K562 (cell line): ENCODE data around the gene MEP1B. TPM values are rescaled to one million over a fixed set of nuclear protein-coding genes. Genes with fewer than 3 reads are reported as not detected.

Source experiments
- ATAC-seq: fragments of 200-7000 bp; cut with Tn5 transposase; 3 replicates; pipeline ENCODE4 v1.9.1; 2020; ENCODE audit warnings: moderate library complexity
- BruUV-seq: library from RNA; stranded (reverse); fragments of 400-500 nt; replicated peaks from 2 replicates; lab custom pipeline; 2021; lab: Mats Ljungman, UMichigan
- CTCF ChIA-PET: fragments of 300-600 bp; formaldehyde crosslinking; extraction: SDS; loops from one replicate; lab custom pipeline; 2021; ENCODE audit warnings: low intra/inter-chr PET ratio; lab: Yijun Ruan, JAX
- POLR2A ChIA-PET: fragments of 300-600, 350-650 bp; sonication (Branson Sonifier 250); formaldehyde crosslinking; extraction: SDS; loops from one replicate; lab custom pipeline; 2021; ENCODE audit warnings: antibody characterized with exemption, inconsistent platforms; lab: Yijun Ruan, JAX
- DNase-seq, 4 experiments: peaks; one replicate each; pipeline versions ENCODE4 v3.0.0 to v3.0.0-alpha.2; 2011 to 2018; ENCODE audit warnings: low spot score in 3 of 4, mixed read lengths in 3 of 4; ENCODE audit errors: extremely low read depth in 1 of 4
- FAIRE-seq: peaks from 2 replicates; lab custom pipeline; 2011; peaks lifted over from hg19 to GRCh38; lab: Jason Lieb, UNC
- H2AFZ ChIP-seq: 2 replicates; pipeline ENCODE4 v1.6.0; 2011; ENCODE audit warnings: low read depth, low read length, control low read depth, inconsistent platforms
- H3K27ac ChIP-seq: fragments of 200-600 bp; 3 replicates; pipeline ENCODE4 v1.8.0; 2011; ENCODE audit warnings: low read depth, mild to moderate bottlenecking, control low read depth, inconsistent platforms, low read length, moderate library complexity, mixed read lengths; ENCODE audit errors: extremely low read depth
- H3K27me3 ChIP-seq, 2 experiments: fragments of 300-600 bp in 1 of 2; 2 replicates in 1 of 2; 3 replicates in 1 of 2; pipeline versions ENCODE4 v1.6.0 to v1.8.0; 2011; ENCODE audit warnings: inconsistent platforms in 2 of 2, low read length in 2 of 2, mild to moderate bottlenecking in 1 of 2, mixed read lengths in 1 of 2, moderate library complexity in 1 of 2; ENCODE audit not compliant: control insufficient read depth in 2 of 2, insufficient read depth in 2 of 2
- H3K36me3 ChIP-seq: fragments of 300-600 bp; 3 replicates; pipeline ENCODE4 v1.8.0; 2011; ENCODE audit warnings: mild to moderate bottlenecking, low read length, inconsistent platforms; ENCODE audit not compliant: control insufficient read depth, insufficient read depth
- H3K4me1 ChIP-seq, 2 experiments: fragments of 200-600 bp in 1 of 2; replicated peaks in 1 of 2; 2 replicates in 1 of 2; 3 replicates in 1 of 2; pipeline versions ENCODE4 v1.5.1 to v1.8.0; 2011; ENCODE audit warnings: inconsistent platforms in 2 of 2, low read length in 2 of 2, mild to moderate bottlenecking in 1 of 2, mixed read lengths in 1 of 2, moderate library complexity in 1 of 2; ENCODE audit not compliant: control insufficient read depth in 2 of 2, insufficient read depth in 2 of 2
- H3K4me2 ChIP-seq: 2 replicates; pipeline ENCODE4 v1.6.1; 2011; ENCODE audit warnings: low read length, control low read depth, inconsistent platforms, mixed read lengths; ENCODE audit not compliant: insufficient read depth
- H3K4me3 ChIP-seq: fragments of 200-600 bp; sonication (generic), shearing (Covaris generic); 2 replicates; pipeline ENCODE4 v1.5.1; 2016; ENCODE audit warnings: control low read depth, inconsistent platforms
- H3K79me2 ChIP-seq: fragments of 200-600 bp; 3 replicates; pipeline ENCODE4 v1.8.0; 2011; ENCODE audit warnings: low read length, inconsistent platforms; ENCODE audit not compliant: control insufficient read depth, insufficient read depth
- H3K9ac ChIP-seq, 2 experiments: 2 replicates each; pipeline versions ENCODE4 v1.6.0 to v1.6.1; 2011; ENCODE audit warnings: low read depth in 2 of 2, low read length in 2 of 2, control low read depth in 1 of 2, inconsistent platforms in 1 of 2, mild to moderate bottlenecking in 1 of 2, mixed read lengths in 1 of 2; ENCODE audit not compliant: insufficient read depth in 1 of 2
- H3K9me1 ChIP-seq: one replicate; pipeline ENCODE4 v1.6.0; 2011; ENCODE audit warnings: inconsistent platforms, mild to moderate bottlenecking, low read length, moderate library complexity; ENCODE audit not compliant: control insufficient read depth, insufficient read depth
- H3K9me3 ChIP-seq: replicated peaks from 2 replicates; pipeline ENCODE4 v1.5.1; 2011; ENCODE audit warnings: low read depth, low read length, inconsistent platforms; ENCODE audit not compliant: control insufficient read depth, insufficient read depth
- H4K20me1 ChIP-seq: replicated peaks from 2 replicates; pipeline ENCODE4 v1.6.1; 2011; ENCODE audit warnings: low read length, inconsistent platforms, mixed read lengths; ENCODE audit not compliant: control insufficient read depth, insufficient read depth
- ASH1L ChIP-seq: fragments of 450-650 bp; IDR thresholded peaks from 2 replicates; pipeline ENCODE4 v1.6.1; 2018; ENCODE audit warnings: borderline replicate concordance, mild to moderate bottlenecking, low read depth; ENCODE audit not compliant: partially characterized antibody
- HCFC1 ChIP-seq: IDR thresholded peaks from 2 replicates; pipeline ENCODE4 v1.6.1; 2012; ENCODE audit warnings: low read depth, low read length, improper control_type of control experiment
- HMBOX1 ChIP-seq: sonication (generic); IDR thresholded peaks from 2 replicates; pipeline ENCODE4 v1.6.1; 2016
- ID3 ChIP-seq, 2 experiments: fragments of 250-450 bp in 1 of 2; fragments of 450-650 bp in 1 of 2; sonication (Bioruptor Pico) in 1 of 2; IDR thresholded peaks; 2 replicates each; pipeline versions ENCODE4 v1.6.1 to v1.8.0; 2016 to 2021; ENCODE audit warnings: mild to moderate bottlenecking in 2 of 2, moderate library complexity in 2 of 2, missing compliant biosample characterization in 1 of 2, missing genetic modification characterization in 1 of 2
- KLF1 ChIP-seq: fragments of 450-650 bp; IDR thresholded peaks from 2 replicates; pipeline ENCODE4 v1.6.1; 2016; ENCODE audit warnings: missing genetic modification characterization, missing compliant biosample characterization
- KLF6 ChIP-seq: fragments of 250-450 bp; sonication (Bioruptor Pico); IDR thresholded peaks from 2 replicates; pipeline ENCODE4 v1.4.0; 2020; ENCODE audit warnings: mild to moderate bottlenecking, moderate library complexity, borderline replicate concordance
- PHTF2 ChIP-seq: fragments of 250-450 bp; sonication (Bioruptor Pico); IDR thresholded peaks from 2 replicates; pipeline ENCODE4 v1.5.0; 2021; ENCODE audit warnings: mild to moderate bottlenecking
- POLR2B ChIP-seq: fragments of 450-650 bp; IDR thresholded peaks from 2 replicates; pipeline ENCODE4 v1.6.1; 2018; ENCODE audit warnings: low read depth; ENCODE audit not compliant: partially characterized antibody
- RFX1 ChIP-seq: fragments of 450-650 bp; IDR thresholded peaks from 2 replicates; pipeline ENCODE4 v1.6.1; 2016; ENCODE audit warnings: mild to moderate bottlenecking, moderate library complexity
- STAG1 ChIP-seq: sonication (generic); formaldehyde crosslinking; IDR thresholded peaks from 2 replicates; pipeline ENCODE4 v1.5.0; 2020; ENCODE audit warnings: missing genetic modification reagents, borderline replicate concordance
- THRB ChIP-seq: fragments of 450-650 bp; formaldehyde crosslinking; conservative IDR thresholded peaks from 2 replicates; pipeline ENCODE4 v1.4.0; 2022; ENCODE audit warnings: mild to moderate bottlenecking, missing genetic modification characterization
- ZNF41 ChIP-seq: fragments of 250-450 bp; sonication (Bioruptor Pico); conservative IDR thresholded peaks from 2 replicates; pipeline ENCODE4 v1.4.0; 2020; ENCODE audit warnings: mild to moderate bottlenecking
- WGBS: fragments of 100-300 bp; shearing (Covaris generic); methylation state at CpG from one replicate; pipeline ENCODE4 v1.1.6; 2016; ENCODE audit warnings: low coverage, mixed read lengths; ENCODE audit not compliant: insufficient coverage; ENCODE audit errors: missing lambda C conversion rate; 5-methylcytosine and 5-hydroxymethylcytosine counted together
- in situ Hi-C: fragments of 300-500 bp; cut with MboI; formaldehyde crosslinking; loops from 4 replicates; pipeline ENCODE4 v1.15.0; 2018; ENCODE audit warnings: inconsistent platforms, mixed read lengths
- intact Hi-C: fragments of 100-400 bp; cut with micrococcal nuclease; formaldehyde crosslinking; loops from 2 replicates; pipeline ENCODE4 v1.14.2; 2022
- polyA plus RNA-seq, 8 experiments: library from polyadenylated mRNA; depleted of rRNA in 4 of 8; stranded (reverse) in 5 of 8; unstranded in 3 of 8; fragments of >200 nt; fragmentation: Nextera tagmentation in 2 of 8; fragmentation: Illumina TruSeq in 1 of 8; extraction: Ambion mirVana in 2 of 8; extraction: Trizol in 1 of 8; gene quantifications; 2 replicates each; pipeline versions ENCODE4 v1.2.1 to v1.2.3, GENCODE V29; 2011 to 2014; ENCODE audit warnings: inconsistent platforms in 1 of 8, missing spikeins in 1 of 8
- total RNA-seq, 7 experiments: library from RNA; depleted of rRNA in 6 of 7; stranded (reverse); fragments of >200 nt in 6 of 7; fragmentation: Illumina TruSeq in 2 of 7; extraction: Trizol in 2 of 7; gene quantifications; 2 replicates each; pipeline versions ENCODE4 v1.2.1 to v1.2.3, GENCODE V29; 2011 to 2021; ENCODE audit warnings: low replicate concordance in 1 of 7

MEP1B gene
- total and polyA plus RNA-seq, 9 of the 15 experiments (the other 6 are each of a cell fraction or from before 2014, with no cell fraction given), result 0.03 to 0.11 TPM; not detected in 7

- no TSS peak for BruUV-seq
- Histone ChIP-seq H3K9me3 (no peaks in the 10 kb centered on the region), H2AFZ (no peak overlapping the region), H3K79me2 (no peaks in the 10 kb centered on the region), H3K4me1 (no peaks in the 10 kb centered on the region), H3K36me3 (no peaks in the 10 kb centered on the region), H3K27ac (no peak overlapping the region), H3K9ac (no peak overlapping the region), H4K20me1 (no peaks in the 10 kb centered on the region), H3K27me3 (no peaks in the 10 kb centered on the region), H3K9me1 (no peaks in the 10 kb centered on the region), H3K4me2 (no peak overlapping the region), H3K4me3 (no peak overlapping the region)
- ATAC-seq (no peak), DNase-seq (no peak), FAIRE-seq (no peak)
- in situ Hi-C loops (no loop called here), intact Hi-C loops (no loop called here)
- CTCF ChIA-PET, result no interaction called here
- WGBS, result 0% methylated on average over 3 of the region's 3 CpGs
- POLR2A ChIA-PET, result no interaction called here
- no peak for TF ChIP-seq RFX1
- TF ChIP-seq HMBOX1, result no peak
- TF ChIP-seq PHTF2 (CRISPR knock-in tag), result no peak
- TF ChIP-seq POLR2B, result no peak
These were observed 61.6 kb downstream of the MEP1B start for GRCh38 chr18:32251466-32251865.

GRCh38 chr18:32252141-32252860, 62.5 kb downstream of the MEP1B start:
- 0% methylated on average over 8 of the region's 8 CpGs for WGBS
- H3K4me2 ChIP-seq, result no peak overlapping the region
- no peak for TF ChIP-seq STAG1 (CRISPR knock-in tag)
- TF ChIP-seq THRB (CRISPR knock-in tag), result no peak
- no peak for TF ChIP-seq HCFC1
- no peak for TF ChIP-seq KLF6
- TF ChIP-seq KLF1 (tag), result no peak
- TF ChIP-seq ID3 (CRISPR knock-in tag; IDR thresholded peaks at IDR 0.05), result no peak
- TF ChIP-seq ID3 (tag; IDR thresholded peaks at IDR 0.05), result no peak
- no peak for TF ChIP-seq ZNF41 (CRISPR knock-in tag)
- no peak for TF ChIP-seq ASH1L
- CTCF ChIA-PET, result no interaction called here
- H3K4me3 ChIP-seq, result no peak overlapping the region
- no peaks in the 10 kb centered on the region for H3K9me1 ChIP-seq
- no peaks in the 10 kb centered on the region for H4K20me1 ChIP-seq
- POLR2A ChIA-PET, result interaction anchor here (0.6 kb wide), 1 partner anchor 346 kb away, joined by 3 read pairs; no protein-coding TSS in a partner anchor
- in situ Hi-C loops, result no loop called here
- no peaks in the 10 kb centered on the region for H3K36me3 ChIP-seq
- no peaks in the 10 kb centered on the region for H3K27me3 ChIP-seq
- BruUV-seq, result no TSS peak
- H3K79me2 ChIP-seq, result no peaks in the 10 kb centered on the region
- intact Hi-C loops, result no loop called here
- no peak overlapping the region for H2AFZ ChIP-seq
- no peaks in the 10 kb centered on the region for H3K9me3 ChIP-seq
- FAIRE-seq (no peak), ATAC-seq (no peak), DNase-seq (no peak)
- no peaks in the 10 kb centered on the region for H3K4me1 ChIP-seq
- no peak overlapping the region for H3K9ac ChIP-seq
- no peak overlapping the region for H3K27ac ChIP-seq
